KBM-7 (cell line): ENCODE data around the gene OXNAD1.

Experiments used
- DNase-seq: peaks from one replicate; pipeline ENCODE4 v3.0.0-alpha.2; 2015
- in situ Hi-C: fragments of 300-500 bp; cut with MboI; formaldehyde crosslinking; loops from 2 replicates; pipeline ENCODE4 v1.14.3; 2020; ENCODE audit warnings: low sequenced_read_pairs, low pct_unique_long_range_greater_than_20kb, mixed read lengths

The OXNAD1 gene

GRCh38 chr3:16243706-16244490 is 21.1 kb upstream of the OXNAD1 start:
- in situ Hi-C loops, result no loop called here
- no peak for DNase-seq

GRCh38 chr3:16245609-16246008 is 19.4 kb upstream of the OXNAD1 start:
- DNase-seq, result no peak
- in situ Hi-C loops, result no loop called here

GRCh38 chr3:16247282-16248061 is 17.5 kb upstream of the OXNAD1 start:
- in situ Hi-C loops, result no loop called here
- DNase-seq, result peak; percentile 84

- no peak for DNase-seq
- in situ Hi-C loops, result no loop called here
These were observed 16.5 kb upstream of the OXNAD1 start for GRCh38 chr3:16248556-16248955.

GRCh38 chr3:16249336-16249735 is 15.7 kb upstream of the OXNAD1 start:
- in situ Hi-C loops, result no loop called here
- peak; percentile 31 for DNase-seq

GRCh38 chr3:16249886-16250285 is 15.1 kb upstream of the OXNAD1 start:
- no peak for DNase-seq

GRCh38 chr3:16251316-16252085 is 13.5 kb upstream of the OXNAD1 start:
- no peak for DNase-seq
- in situ Hi-C loops, result no loop called here

More at GRCh38 chr3:16249886-16250285, 15.1 kb upstream of the OXNAD1 start:
- in situ Hi-C loops, result no loop called here

GRCh38 chr3:16252243-16252978 is 12.6 kb upstream of the OXNAD1 start:
- DNase-seq, result no peak
- in situ Hi-C loops, result no loop called here

GRCh38 chr3:16252988-16253387 is 12.0 kb upstream of the OXNAD1 start:
- in situ Hi-C loops, result no loop called here
- DNase-seq, result no peak

GRCh38 chr3:16253601-16254000 is 11.4 kb upstream of the OXNAD1 start:
- in situ Hi-C loops, result no loop called here
- peak; percentile 11 for DNase-seq

- in situ Hi-C loops, result no loop called here
- DNase-seq, result no peak
These were observed 10.1 kb upstream of the OXNAD1 start for GRCh38 chr3:16254916-16255315.

GRCh38 chr3:16255326-16255725 is 9.7 kb upstream of the OXNAD1 start:
- no peak for DNase-seq
- in situ Hi-C loops, result no loop called here

- in situ Hi-C loops, result no loop called here
- no peak for DNase-seq
These were observed 9.3 kb upstream of the OXNAD1 start for GRCh38 chr3:16255726-16256125.

- in situ Hi-C loops, result no loop called here
- DNase-seq, result no peak
These were observed 7.7 kb upstream of the OXNAD1 start for GRCh38 chr3:16257309-16257708.

- DNase-seq, result no peak
- in situ Hi-C loops, result no loop called here
These were observed 6.8 kb upstream of the OXNAD1 start for GRCh38 chr3:16258177-16258576.

- DNase-seq, result no peak
- in situ Hi-C loops, result no loop called here
These were observed 6.1 kb upstream of the OXNAD1 start for GRCh38 chr3:16258866-16259265.

- DNase-seq, result no peak
- in situ Hi-C loops, result no loop called here
These were observed 5.0 kb upstream of the OXNAD1 start for GRCh38 chr3:16260046-16260445.

GRCh38 chr3:16262174-16262573 is 2.8 kb upstream of the OXNAD1 start:
- DNase-seq, result no peak
- in situ Hi-C loops, result no loop called here

GRCh38 chr3:16264174-16264707 is 771 bp upstream of the OXNAD1 start:
- in situ Hi-C loops, result no loop called here
- no peak for DNase-seq
